GM12878 (cell line): ENCODE data around the gene FAM163A. TPM values are rescaled to one million over a fixed set of nuclear protein-coding genes. Genes with fewer than 3 reads are reported as not detected.

Experiments used
- ATAC-seq: fragments of 200-7000 bp; cut with Tn5 transposase; 3 replicates; pipeline ENCODE4 v1.9.1; 2020; ENCODE audit warnings: mild to moderate bottlenecking, moderate library complexity
- BruUV-seq: library from RNA; stranded (reverse); fragments of 400-500 nt; replicated peaks from 2 replicates; lab custom pipeline; 2021; lab: Mats Ljungman, UMichigan
- CTCF ChIA-PET: fragments of 300-600 bp; sonication (Branson Sonifier 250); formaldehyde crosslinking; extraction: SDS; loops from one replicate; lab custom pipeline; 2021; ENCODE audit warnings: inconsistent platforms; lab: Yijun Ruan, JAX
- POLR2A ChIA-PET: fragments of 350-600 bp; formaldehyde crosslinking; extraction: SDS; loops from one replicate; lab custom pipeline; 2021; ENCODE audit warnings: inconsistent platforms; lab: Charles Lee
- RAD21 ChIA-PET: fragments of 300-600 bp; sonication (Branson Sonifier 250); formaldehyde crosslinking; loops from one replicate; lab custom pipeline; 2023; ENCODE audit warnings: antibody characterized with exemption; ENCODE audit not compliant: unreplicated experiment; lab: Charles Lee
- SMC1A ChIA-PET: fragments of 300-600 bp; sonication (Branson Sonifier 250); formaldehyde crosslinking; loops from one replicate; lab custom pipeline; 2023; ENCODE audit not compliant: unreplicated experiment, uncharacterized antibody; lab: Charles Lee
- DNase-seq: peaks from one replicate; pipeline ENCODE4 v3.0.0-alpha.2; 2011; ENCODE audit warnings: low read depth, low spot score
- FAIRE-seq: peaks from 3 replicates; lab custom pipeline; 2011; peaks lifted over from hg19 to GRCh38; lab: Jason Lieb, UNC
- H2AFZ ChIP-seq: 2 replicates; pipeline ENCODE4 v1.6.0; 2011; ENCODE audit warnings: low read depth, low read length, control low read depth; ENCODE audit not compliant: control insufficient read depth
- H3K27ac ChIP-seq: 2 replicates; pipeline ENCODE4 v1.5.1; 2011; ENCODE audit warnings: control low read depth; ENCODE audit not compliant: control insufficient read depth, insufficient read depth
- H3K27me3 ChIP-seq, 2 experiments: replicated peaks in 1 of 2; 2 replicates each; pipeline versions ENCODE4 v1.6.0 to v1.6.1; 2011; ENCODE audit warnings: low read length in 1 of 2; ENCODE audit not compliant: control insufficient read depth in 2 of 2, insufficient read depth in 2 of 2
- H3K36me3 ChIP-seq, 2 experiments: 2 replicates each; pipeline ENCODE4 v1.5.1; 2011; ENCODE audit warnings: low read length in 1 of 2; ENCODE audit not compliant: control insufficient read depth in 2 of 2, insufficient read depth in 2 of 2
- H3K4me1 ChIP-seq: 2 replicates; pipeline ENCODE4 v1.6.1; 2011; ENCODE audit warnings: mild to moderate bottlenecking, low read length, moderate library complexity, mixed read lengths; ENCODE audit not compliant: control insufficient read depth, insufficient read depth
- H3K4me2 ChIP-seq: 2 replicates; pipeline ENCODE4 v1.6.0; 2011; ENCODE audit warnings: control low read depth; ENCODE audit not compliant: control insufficient read depth, insufficient read depth
- H3K4me3 ChIP-seq: fragments of 200-600 bp; sonication (generic); 2 replicates; pipeline ENCODE4 v1.5.1; 2016
- H3K79me2 ChIP-seq: 2 replicates; pipeline ENCODE4 v1.6.0; 2011; ENCODE audit warnings: low read length; ENCODE audit not compliant: control insufficient read depth, insufficient read depth
- H3K9ac ChIP-seq: 2 replicates; pipeline ENCODE4 v1.8.0; 2011; ENCODE audit warnings: low read length, control low read depth, mixed read lengths; ENCODE audit not compliant: control insufficient read depth, insufficient read depth
- H3K9me3 ChIP-seq: replicated peaks from 3 replicates; pipeline ENCODE4 v1.5.1; 2011; ENCODE audit warnings: mild to moderate bottlenecking, low read length; ENCODE audit not compliant: control insufficient read depth, insufficient read depth
- H4K20me1 ChIP-seq: 2 replicates; pipeline ENCODE4 v1.6.0; 2011; ENCODE audit not compliant: control insufficient read depth, insufficient read depth
- BCL11A ChIP-seq: IDR thresholded peaks from 2 replicates; pipeline ENCODE4 v1.6.1; 2011; ENCODE audit warnings: low read depth, low read length
- BHLHE40 ChIP-seq, 2 experiments: fragments of 450-650 bp in 1 of 2; IDR thresholded peaks; 2 replicates each; pipeline ENCODE4 v1.6.1; 2011 to 2017; ENCODE audit warnings: low read depth in 2 of 2, borderline replicate concordance in 1 of 2, improper control_type of control experiment in 1 of 2, low read length in 1 of 2, mild to moderate bottlenecking in 1 of 2
- EZH2 ChIP-seq: IDR thresholded peaks from 2 replicates; pipeline ENCODE4 v1.6.1; 2012; ENCODE audit warnings: low read depth, mild to moderate bottlenecking, control low read depth, inconsistent platforms, low read length, borderline replicate concordance; ENCODE audit not compliant: control insufficient read depth
- FOS ChIP-seq: IDR thresholded peaks from 3 replicates; pipeline ENCODE4 v1.6.1; 2011; ENCODE audit warnings: borderline replicate concordance; ENCODE audit not compliant: insufficient read length; ENCODE audit errors: extremely low read depth
- WGBS: methylation state at CpG from one replicate; pipeline ENCODE4 v1.1.6; 2016; ENCODE audit warnings: low lambda C conversion rate; ENCODE audit not compliant: insufficient replicate concordance, insufficient coverage; ENCODE audit errors: missing lambda C conversion rate; 5-methylcytosine and 5-hydroxymethylcytosine counted together
- in situ Hi-C: fragments of 300-500 bp; cut with MboI; formaldehyde crosslinking; loops from 9 replicates; pipeline ENCODE4 v1.14.3; 2018; ENCODE audit warnings: mixed read lengths
- intact Hi-C: fragments of 100-400 bp; cut with micrococcal nuclease; formaldehyde crosslinking; loops from one replicate; pipeline ENCODE4 v1.14.2; 2022; ENCODE audit not compliant: unreplicated experiment
- polyA plus RNA-seq, 11 experiments: library from polyadenylated mRNA; depleted of rRNA in 4 of 11; unstranded in 6 of 11; stranded (reverse) in 5 of 11; fragments of >200 nt; fragmentation: Nextera tagmentation in 4 of 11; fragmentation: Illumina TruSeq in 1 of 11; extraction: Ambion mirVana in 4 of 11; extraction: Trizol in 1 of 11; gene quantifications; 1 replicate in 1 of 11; 2 replicates in 10 of 11; pipeline versions ENCODE4 v1.2.1 to v1.2.3, GENCODE V29; 2011 to 2016; ENCODE audit warnings: inconsistent platforms in 2 of 11, missing spikeins in 2 of 11, low read depth in 1 of 11
- total RNA-seq, 4 experiments: library from RNA; depleted of rRNA in 3 of 4; stranded (reverse); fragments of >200 nt in 3 of 4; fragmentation: Illumina TruSeq in 1 of 4; extraction: Trizol in 1 of 4; gene quantifications; 2 replicates each; pipeline versions ENCODE4 v1.2.1 to v1.2.3, GENCODE V29; 2013 to 2021
- TF ChIP-seq, protein P1 (sequence below): IDR thresholded peaks from 2 replicates; pipeline ENCODE4 v1.6.1; 2011; ENCODE audit warnings: borderline replicate concordance, low read depth, mild to moderate bottlenecking, moderate library complexity, low read length; ENCODE audit not compliant: insufficient read depth, poor library complexity, severe bottlenecking
- TF ChIP-seq, protein P2 (sequence below): fragments of 450-650 bp; IDR thresholded peaks from 2 replicates; pipeline ENCODE4 v1.6.1; 2017; ENCODE audit warnings: antibody characterized with exemption, mild to moderate bottlenecking, moderate library complexity

FAM163A gene
- total and polyA plus RNA-seq, 10 of the 15 experiments (the other 5 are each of a cell fraction or from before 2014, with no cell fraction given): not detected

DNA sequence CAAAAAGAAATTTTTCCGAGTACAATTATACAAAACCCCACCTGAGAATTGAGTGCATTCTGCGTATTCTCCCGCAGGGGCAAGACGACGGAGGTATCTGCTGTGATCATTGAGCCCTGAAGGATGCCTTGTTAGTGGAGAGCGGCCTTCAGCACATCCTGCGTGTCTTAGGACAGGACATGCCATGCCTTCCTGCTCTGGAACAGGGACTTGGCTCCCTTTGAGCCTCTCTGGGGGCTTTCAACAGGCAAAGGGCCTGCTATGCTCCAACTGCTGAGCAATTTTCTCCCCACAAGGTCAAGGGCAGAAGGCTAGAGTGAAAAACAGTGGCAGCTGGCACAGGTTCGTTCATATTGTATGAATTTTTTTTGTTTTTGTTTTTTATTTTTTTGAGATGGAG is 82.1 kb downstream of the FAM163A start:
- BruUV-seq: no TSS peak
- Histone ChIP-seq H3K4me1 (no peaks in the 10 kb centered on the region), H3K9me3 (no peaks in the 10 kb centered on the region), H3K27ac (no peak overlapping the region), H2AFZ (no peak overlapping the region), H4K20me1 (no peaks in the 10 kb centered on the region), H3K36me3 (no peaks in the 10 kb centered on the region), H3K4me3 (no peak overlapping the region), H3K79me2 (no peaks in the 10 kb centered on the region), H3K4me2 (no peak overlapping the region), H3K9ac (no peak overlapping the region), H3K27me3 (no peaks in the 10 kb centered on the region; a peak in 1 of 4 replicates)
- ChIA-PET SMC1A (no interaction called here), CTCF (interaction anchor here (2.9 kb wide), 1 partner anchor 11 kb away, joined by 22 read pairs; no protein-coding TSS in a partner anchor), RAD21 (no interaction called here), POLR2A (no interaction called here)
- ATAC-seq: no peak
- no peak for TF ChIP-seq BCL11A
- TF ChIP-seq, protein P1, sequence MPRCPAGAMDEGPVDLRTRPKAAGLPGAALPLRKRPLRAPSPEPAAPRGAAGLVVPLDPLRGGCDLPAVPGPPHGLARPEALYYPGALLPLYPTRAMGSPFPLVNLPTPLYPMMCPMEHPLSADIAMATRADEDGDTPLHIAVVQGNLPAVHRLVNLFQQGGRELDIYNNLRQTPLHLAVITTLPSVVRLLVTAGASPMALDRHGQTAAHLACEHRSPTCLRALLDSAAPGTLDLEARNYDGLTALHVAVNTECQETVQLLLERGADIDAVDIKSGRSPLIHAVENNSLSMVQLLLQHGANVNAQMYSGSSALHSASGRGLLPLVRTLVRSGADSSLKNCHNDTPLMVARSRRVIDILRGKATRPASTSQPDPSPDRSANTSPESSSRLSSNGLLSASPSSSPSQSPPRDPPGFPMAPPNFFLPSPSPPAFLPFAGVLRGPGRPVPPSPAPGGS: no peak
- no peak for TF ChIP-seq BHLHE40 (IDR thresholded peaks at IDR 0.05; ENCODE audit: borderline replicate concordance in 1 of 2, low read depth in 2 of 2, low read length in 1 of 2)
- no peak for TF ChIP-seq FOS
- no peak for TF ChIP-seq EZH2
- TF ChIP-seq, protein P2, sequence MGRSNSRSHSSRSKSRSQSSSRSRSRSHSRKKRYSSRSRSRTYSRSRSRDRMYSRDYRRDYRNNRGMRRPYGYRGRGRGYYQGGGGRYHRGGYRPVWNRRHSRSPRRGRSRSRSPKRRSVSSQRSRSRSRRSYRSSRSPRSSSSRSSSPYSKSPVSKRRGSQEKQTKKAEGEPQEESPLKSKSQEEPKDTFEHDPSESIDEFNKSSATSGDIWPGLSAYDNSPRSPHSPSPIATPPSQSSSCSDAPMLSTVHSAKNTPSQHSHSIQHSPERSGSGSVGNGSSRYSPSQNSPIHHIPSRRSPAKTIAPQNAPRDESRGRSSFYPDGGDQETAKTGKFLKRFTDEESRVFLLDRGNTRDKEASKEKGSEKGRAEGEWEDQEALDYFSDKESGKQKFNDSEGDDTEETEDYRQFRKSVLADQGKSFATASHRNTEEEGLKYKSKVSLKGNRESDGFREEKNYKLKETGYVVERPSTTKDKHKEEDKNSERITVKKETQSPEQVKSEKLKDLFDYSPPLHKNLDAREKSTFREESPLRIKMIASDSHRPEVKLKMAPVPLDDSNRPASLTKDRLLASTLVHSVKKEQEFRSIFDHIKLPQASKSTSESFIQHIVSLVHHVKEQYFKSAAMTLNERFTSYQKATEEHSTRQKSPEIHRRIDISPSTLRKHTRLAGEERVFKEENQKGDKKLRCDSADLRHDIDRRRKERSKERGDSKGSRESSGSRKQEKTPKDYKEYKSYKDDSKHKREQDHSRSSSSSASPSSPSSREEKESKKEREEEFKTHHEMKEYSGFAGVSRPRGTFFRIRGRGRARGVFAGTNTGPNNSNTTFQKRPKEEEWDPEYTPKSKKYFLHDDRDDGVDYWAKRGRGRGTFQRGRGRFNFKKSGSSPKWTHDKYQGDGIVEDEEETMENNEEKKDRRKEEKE: no peak
- no peak for FAIRE-seq
- intact Hi-C loops (no loop called here), in situ Hi-C loops (no loop called here)
- WGBS: 34% methylated on average over 8 of the region's 8 CpGs
- DNase-seq: no peak
